Measurements from ENCODE around the gene DYSF. TPM values are rescaled to one million over a fixed set of nuclear protein-coding genes. Genes with fewer than 3 reads are reported as not detected.

DYSF gene
- total RNA-seq, 4 donors from 2014 or later, result 2.4 to 10.6 (median 4.3) TPM

DNA sequence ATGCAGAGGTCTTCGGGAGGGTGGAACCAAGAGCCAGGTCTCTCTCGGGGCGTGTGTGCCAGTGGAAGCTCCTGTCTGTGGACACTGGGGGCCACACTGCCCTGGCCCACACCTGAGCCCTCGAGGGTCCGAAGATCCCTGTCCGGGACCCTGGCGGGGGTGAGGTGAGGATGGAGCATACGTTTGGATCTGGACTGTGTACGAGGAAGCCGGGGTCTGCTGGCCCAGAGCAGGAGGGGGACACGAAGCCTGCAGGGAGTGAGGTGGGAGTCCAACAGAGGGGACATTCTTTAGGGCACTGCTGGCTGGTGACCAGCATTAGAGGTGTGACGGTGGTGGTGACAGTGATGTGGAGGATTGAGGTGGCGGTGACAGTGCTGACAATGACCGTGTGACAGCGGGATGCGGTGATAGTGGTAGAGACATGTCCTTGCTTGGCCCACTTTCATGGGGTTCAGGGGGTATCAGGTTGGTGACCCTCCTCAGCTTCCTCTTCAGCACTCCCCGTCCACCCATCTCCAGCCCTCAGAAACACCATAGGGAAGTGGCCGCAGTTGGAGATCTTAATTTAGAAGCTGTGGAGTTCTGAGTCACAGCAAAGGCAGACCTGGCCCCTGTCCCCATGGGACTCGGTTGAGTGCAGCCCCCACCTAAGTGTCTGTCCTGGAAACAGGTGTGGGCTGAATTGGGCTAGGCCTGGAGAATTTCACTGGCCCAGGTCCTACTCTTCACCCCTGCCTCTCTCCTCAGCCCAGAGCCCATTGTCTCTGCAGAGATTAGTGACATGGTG, 252.0 kb downstream of the DYSF start:
- H3K4me1 ChIP-seq, result peaks cover 0 to 10% (median 0%) of the 10 kb centered on the region in 3 donors
- 92 to 96% methylated on average over 8 to 12 of the region's 19 CpGs for WGBS, 2 donors
- DNase-seq, result no peak
- no peaks in the 10 kb centered on the region for H3K27me3 ChIP-seq
- TF ChIP-seq, protein P1, sequence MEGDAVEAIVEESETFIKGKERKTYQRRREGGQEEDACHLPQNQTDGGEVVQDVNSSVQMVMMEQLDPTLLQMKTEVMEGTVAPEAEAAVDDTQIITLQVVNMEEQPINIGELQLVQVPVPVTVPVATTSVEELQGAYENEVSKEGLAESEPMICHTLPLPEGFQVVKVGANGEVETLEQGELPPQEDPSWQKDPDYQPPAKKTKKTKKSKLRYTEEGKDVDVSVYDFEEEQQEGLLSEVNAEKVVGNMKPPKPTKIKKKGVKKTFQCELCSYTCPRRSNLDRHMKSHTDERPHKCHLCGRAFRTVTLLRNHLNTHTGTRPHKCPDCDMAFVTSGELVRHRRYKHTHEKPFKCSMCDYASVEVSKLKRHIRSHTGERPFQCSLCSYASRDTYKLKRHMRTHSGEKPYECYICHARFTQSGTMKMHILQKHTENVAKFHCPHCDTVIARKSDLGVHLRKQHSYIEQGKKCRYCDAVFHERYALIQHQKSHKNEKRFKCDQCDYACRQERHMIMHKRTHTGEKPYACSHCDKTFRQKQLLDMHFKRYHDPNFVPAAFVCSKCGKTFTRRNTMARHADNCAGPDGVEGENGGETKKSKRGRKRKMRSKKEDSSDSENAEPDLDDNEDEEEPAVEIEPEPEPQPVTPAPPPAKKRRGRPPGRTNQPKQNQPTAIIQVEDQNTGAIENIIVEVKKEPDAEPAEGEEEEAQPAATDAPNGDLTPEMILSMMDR (IDR thresholded peaks at IDR 0.05), result no peak
- no peak for TF ChIP-seq POLR2A (IDR thresholded peaks at IDR 0.05)
- H3K4me3 ChIP-seq, result no peak overlapping the region
- no peak overlapping the region for H3K27ac ChIP-seq
- intact Hi-C loops (cut with DNase I), result no loop called here
- H3K9me3 ChIP-seq, result no peaks in the 10 kb centered on the region
- H3K36me3 ChIP-seq, result no peaks in the 10 kb centered on the region

DNA sequence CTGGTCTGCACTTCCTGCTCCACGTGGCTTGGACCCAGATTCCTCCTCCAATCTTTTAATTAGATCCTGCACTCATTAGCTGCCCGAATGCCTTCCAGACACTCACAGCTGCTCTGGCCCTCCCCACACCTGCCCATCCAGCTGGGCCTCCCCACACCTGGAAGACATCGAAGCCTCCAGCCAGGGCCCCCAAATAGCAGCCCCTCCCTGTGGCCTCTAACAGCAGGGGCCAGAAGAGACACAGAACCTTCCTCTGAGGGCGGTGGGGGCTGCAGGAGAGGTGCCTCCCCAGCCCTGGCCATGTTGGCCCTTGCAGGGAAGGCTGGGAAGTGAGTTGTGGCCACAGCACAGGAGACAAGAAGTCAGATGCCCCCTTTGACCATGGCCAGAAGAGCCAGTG, 252.8 kb downstream of the DYSF start:
- intact Hi-C loops (cut with DNase I), result no loop called here
- Histone ChIP-seq H3K36me3 (no peaks in the 10 kb centered on the region), H3K4me3 (no peak overlapping the region), H3K4me1 (peaks cover 0 to 8% (median 0%) of the 10 kb centered on the region in 3 donors), H3K9me3 (no peaks in the 10 kb centered on the region), H3K27me3 (no peaks in the 10 kb centered on the region), H3K27ac (no peak overlapping the region)
- DNase-seq, result no peak
- WGBS, 2 donors, result 71 to 85% methylated on average over 2 to 3 of the region's 4 CpGs
- TF ChIP-seq, protein P1 (IDR thresholded peaks at IDR 0.05), result no peak
- TF ChIP-seq POLR2A (IDR thresholded peaks at IDR 0.05), result no peak

DNA sequence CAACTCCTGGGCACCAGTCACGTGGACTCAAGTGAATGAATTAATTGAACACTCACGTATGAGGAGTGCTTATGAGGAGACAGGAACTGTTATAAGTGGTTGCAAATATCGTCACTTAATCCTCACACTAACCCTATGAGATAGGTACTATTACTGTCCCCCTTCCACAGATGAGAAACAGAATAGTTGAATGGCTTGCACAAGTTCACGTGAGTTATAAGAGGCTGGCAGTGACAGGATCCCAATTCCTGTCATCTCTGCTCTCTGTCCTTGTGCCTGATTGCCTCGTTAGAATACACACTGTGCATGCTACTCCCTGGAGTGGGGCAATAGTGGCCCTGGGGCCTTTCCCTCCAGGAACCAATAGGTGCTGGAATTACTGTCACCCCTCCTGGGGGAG, 253.5 kb downstream of the DYSF start:
- H3K36me3 ChIP-seq, result no peaks in the 10 kb centered on the region
- no peak overlapping the region for H3K27ac ChIP-seq
- H3K4me3 ChIP-seq, result no peak overlapping the region
- no peaks in the 10 kb centered on the region for H3K27me3 ChIP-seq
- intact Hi-C loops (cut with DNase I), result no loop called here
- 64 to 98% methylated on average over 4 to 5 of the region's 5 CpGs for WGBS, 2 donors
- TF ChIP-seq, protein P1 (IDR thresholded peaks at IDR 0.05), result no peak
- TF ChIP-seq POLR2A (IDR thresholded peaks at IDR 0.05), result no peak
- no peak for DNase-seq
- no peaks in the 10 kb centered on the region for H3K9me3 ChIP-seq
- H3K4me1 ChIP-seq, result peaks cover 0 to 4% (median 0%) of the 10 kb centered on the region in 3 donors

- Histone ChIP-seq H3K4me3 (no peak overlapping the region), H3K9me3 (no peaks in the 10 kb centered on the region), H3K27me3 (no peaks in the 10 kb centered on the region), H3K4me1 (peaks cover 0 to 8% (median 3%) of the 10 kb centered on the region in 3 donors), H3K36me3 (no peaks in the 10 kb centered on the region), H3K27ac (no peak overlapping the region)
- intact Hi-C loops (cut with DNase I), result no loop called here
- DNase-seq, result no peak
- WGBS, 2 donors, result 42 to 50% methylated on average over 10 of the region's 10 CpGs
- TF ChIP-seq POLR2A (IDR thresholded peaks at IDR 0.05), result no peak
- TF ChIP-seq, protein P1 (IDR thresholded peaks at IDR 0.05), result no peak
Measured at GRCh38 chr2:71710367-71711132, 257.2 kb downstream of the DYSF start.

Measured in esophagus squamous epithelium (tissue), 5 donors.